Measurements from ENCODE around the gene SLC35F3.
"Not testable (repeated sequence)": the region's sequence is repeated elsewhere in the genome, so short reads cannot be mapped to it uniquely, and the experiment has no call there.

Gene SLC35F3

DNA sequence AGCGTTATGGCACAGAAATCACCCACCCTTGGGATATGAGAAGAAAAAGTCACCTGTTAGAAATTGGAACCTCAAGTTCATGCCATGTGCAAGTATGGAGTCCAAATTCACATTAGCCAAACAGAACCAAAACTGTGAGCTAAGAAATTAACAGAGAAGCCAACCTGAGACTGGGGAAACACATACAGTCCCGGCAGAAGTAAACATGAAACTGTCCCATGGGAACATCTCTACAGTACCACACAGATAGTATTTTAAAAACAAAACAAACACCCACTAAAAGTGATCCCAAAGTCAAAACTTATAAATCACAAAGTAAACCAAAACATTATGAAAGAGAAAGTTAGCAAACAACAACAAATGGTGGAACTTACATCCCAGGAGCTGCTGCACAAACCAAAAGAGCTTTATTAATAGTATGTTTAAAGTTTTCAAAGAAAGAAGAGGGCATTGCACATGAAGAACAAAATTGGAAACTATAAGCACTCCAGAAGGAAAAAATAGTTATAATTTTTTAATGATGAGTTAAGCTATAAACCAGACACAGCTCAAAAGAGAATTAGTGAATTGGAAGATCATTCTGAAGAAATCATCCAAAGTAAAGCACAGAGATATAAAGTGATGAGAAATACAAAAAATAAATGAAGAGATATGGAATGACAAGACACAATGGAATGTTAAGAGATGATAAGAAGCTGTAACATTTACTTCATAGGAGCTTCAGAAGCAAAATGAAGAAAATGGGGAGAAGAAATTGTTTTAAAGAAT lies 385.2 kb downstream of the SLC35F3 start:
- DNase-seq (ENCODE audit: low read depth, low spot score) = no peak

DNA sequence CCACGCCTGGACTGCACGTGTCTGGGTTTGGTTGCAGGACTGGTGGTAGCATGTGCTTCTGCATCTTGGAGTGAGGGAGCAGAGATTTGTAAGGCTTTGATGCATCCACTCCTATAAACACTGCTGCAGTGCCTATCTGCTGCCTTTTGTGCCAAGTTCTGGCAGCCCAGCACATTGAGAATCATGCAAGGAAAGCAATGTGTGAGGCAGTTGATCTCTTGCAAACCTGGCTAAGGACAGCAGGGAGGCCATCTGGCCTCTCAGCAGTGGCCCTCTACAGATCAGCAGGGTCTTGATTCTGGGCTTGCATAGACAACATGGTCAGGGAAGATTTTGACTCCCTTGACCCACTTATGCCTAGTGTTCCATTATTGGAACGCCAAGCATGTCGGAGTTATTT lies 387.5 kb downstream of the SLC35F3 start:
- DNase-seq (ENCODE audit: low read depth, low spot score) = no peak

DNA sequence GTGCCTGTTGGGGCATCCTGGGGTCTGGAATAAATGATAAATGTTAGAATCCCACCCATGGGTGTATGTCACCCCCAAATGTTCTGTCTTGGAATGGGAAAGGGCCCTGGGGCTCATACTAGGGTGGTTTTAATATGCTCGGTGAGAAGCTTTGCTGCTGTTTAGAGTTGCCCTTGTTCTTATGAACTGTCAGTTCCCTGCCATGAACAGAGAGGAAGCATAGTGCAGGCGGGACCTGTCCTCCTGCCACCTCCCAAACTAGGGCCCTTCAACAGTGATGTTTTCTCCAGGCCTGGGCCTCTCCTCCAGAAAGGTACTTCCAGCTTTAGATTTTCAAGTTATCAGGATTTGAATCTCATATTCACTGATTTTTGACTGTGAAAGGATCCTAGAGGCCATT lies 388.1 kb downstream of the SLC35F3 start:
- DNase-seq (ENCODE audit: low read depth, low spot score) = no peak

GRCh38 chr1:234294109-234294817 lies 389.8 kb downstream of the SLC35F3 start:
- no peak for DNase-seq (ENCODE audit: low read depth, low spot score)

DNA sequence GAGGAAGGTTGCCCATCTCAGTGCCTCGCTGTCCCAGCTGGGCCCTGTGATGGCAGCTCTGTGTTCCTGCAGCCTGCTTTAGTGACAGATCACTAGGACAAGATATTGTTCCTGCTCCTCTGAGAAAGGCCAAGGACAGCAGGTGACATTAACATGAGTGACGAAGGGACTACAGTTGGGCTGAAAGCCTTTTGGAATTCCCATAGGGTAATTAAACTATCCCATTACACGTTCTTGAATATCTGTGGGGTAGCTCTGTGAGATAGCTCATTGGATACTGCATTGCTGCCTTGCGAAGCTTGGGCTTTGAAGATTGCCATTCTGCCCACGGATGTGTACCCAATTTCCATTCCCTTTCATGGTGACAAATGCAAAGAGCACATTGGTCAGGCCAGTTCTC lies 390.6 kb downstream of the SLC35F3 start:
- no peak for DNase-seq (ENCODE audit: low read depth, low spot score)

GRCh38 chr1:234295626-234296025 lies 391.1 kb downstream of the SLC35F3 start:
- DNase-seq (ENCODE audit: low read depth, low spot score) = no peak

DNA sequence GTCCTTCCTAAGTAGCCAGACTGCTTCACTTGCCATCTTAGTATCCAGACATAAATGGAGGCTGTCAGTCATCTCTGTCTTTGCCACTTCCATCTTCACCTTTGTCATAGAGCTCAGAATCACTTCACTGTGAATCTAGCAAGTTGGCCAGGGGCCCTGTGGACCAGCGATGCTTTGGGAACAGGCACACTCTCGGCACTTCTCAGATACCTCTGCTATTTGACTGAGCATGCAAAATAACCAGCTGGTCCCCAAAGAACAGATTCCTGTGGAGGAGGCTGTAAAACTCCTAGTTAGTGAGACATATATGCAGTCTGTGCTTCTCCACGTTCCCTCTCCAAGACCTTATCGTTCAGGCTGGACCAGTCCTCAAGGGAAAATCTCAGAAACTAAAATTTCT lies 392.0 kb downstream of the SLC35F3 start:
- DNase-seq (ENCODE audit: low read depth, low spot score) = no peak

- DNase-seq (ENCODE audit: low read depth, low spot score) = no peak
Measured at GRCh38 chr1:234297668-234298067, 393.2 kb downstream of the SLC35F3 start.

- DNase-seq (ENCODE audit: low read depth, low spot score) = no peak
Measured at GRCh38 chr1:234300096-234300495, 395.6 kb downstream of the SLC35F3 start.

DNA sequence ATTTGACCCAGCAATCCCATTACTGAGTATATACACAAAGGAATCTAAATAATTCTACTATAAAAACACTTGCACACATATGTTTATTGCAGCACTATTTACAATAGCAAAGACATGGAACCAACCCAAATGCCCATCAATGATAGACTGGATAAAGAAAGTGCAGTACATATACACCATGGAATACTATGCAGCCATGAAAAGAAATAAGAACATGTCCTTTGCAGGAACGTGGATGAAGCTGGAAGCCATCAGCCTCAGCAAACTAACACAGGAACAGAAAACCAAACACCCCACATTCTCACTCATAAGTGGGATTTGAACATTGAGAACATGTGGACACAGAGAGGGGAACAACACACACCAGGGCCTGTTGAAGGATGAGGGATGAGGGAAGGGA lies 397.2 kb downstream of the SLC35F3 start:
- not testable (repeated sequence) for DNase-seq (ENCODE audit: low read depth, low spot score)

DNA sequence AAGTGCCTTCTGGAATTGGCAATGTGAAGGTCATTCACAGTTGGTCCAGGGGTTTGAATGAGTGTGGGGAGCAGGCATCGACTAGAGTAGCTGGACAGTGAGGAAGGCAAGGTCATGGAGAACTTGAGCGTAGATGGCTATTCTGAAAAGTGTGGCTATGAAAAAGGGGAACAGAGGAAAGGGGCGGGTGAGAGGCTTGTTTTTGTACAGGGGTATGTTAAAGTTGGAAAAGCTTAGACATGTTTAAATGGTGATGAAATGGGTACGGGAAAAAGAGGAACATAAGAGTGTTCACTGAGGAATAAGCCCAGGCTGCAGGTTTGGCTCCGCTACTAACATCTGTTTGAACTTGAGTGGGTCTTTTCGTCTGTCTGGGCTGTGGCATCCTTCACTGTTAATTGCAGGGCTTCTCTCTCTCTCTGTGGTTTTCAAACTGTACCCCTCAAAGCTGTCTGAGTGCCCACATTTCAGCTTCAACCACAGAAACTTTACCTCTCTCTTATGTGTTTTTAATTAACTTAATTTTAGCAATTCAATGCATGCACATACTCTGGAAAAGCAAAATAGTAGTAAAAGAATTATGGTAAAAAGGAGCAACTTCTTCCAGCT lies 398.0 kb downstream of the SLC35F3 start:
- DNase-seq (ENCODE audit: low read depth, low spot score) = no peak

DNA sequence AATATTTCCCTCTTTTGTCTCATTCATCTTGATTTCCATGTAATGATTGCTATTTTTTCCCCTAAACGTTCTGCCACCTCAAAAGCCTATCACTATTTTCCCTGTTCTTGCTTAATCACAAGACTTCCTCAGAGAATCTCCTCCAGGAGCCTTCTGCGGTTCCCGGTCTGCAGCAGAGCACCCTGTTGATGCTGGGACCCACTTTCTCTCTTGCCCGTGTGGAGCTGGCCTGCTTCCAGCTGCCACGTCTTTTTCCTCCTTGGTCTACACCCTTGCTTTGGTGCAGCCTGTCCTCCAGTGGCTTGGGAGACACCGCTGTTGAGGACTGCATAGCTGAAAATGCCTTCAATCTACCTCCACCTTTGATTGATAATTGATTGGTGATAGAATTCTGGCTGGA lies 398.8 kb downstream of the SLC35F3 start:
- no peak for DNase-seq (ENCODE audit: low read depth, low spot score)

DNA sequence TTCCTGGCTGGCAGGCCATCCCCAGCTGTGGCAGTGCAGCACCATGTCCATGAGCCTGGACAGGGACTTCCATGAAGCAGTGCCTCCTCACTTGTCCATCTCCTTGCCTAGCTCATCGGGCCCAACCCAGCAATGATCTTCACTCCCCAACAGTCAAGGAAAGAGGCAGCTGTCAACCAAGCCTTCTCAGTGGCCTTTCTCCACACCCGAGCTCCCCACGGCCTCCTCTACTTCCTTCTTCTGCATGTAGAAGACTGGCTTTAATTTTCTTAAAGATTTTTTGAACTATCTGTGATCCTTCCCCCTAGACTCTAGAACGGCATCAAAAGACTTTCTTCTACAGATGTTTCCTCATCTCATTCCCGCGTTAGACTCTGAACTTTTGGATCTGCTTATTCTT lies 403.2 kb downstream of the SLC35F3 start:
- no peak for DNase-seq (ENCODE audit: low read depth, low spot score)

DNA sequence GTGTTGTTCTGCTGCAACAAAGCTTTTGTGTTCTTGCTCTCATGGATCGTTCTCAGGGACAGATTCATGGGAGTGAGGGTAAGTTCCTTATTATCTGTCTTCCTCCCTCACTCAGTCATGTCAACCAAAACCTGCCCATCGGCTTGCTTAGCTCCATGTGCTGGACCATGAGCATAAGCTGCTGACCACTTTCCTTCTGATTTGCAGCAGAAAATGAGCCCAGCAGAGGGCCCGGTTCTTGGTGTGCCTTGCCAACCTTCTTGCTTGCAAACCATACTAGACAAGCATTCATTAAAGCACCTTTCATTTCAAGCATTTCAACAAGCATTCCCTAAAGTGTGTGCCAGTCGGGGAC lies 404.7 kb downstream of the SLC35F3 start:
- no peak for DNase-seq (ENCODE audit: low read depth, low spot score)

GRCh38 chr1:234309598-234310459 lies 405.4 kb downstream of the SLC35F3 start:
- no peak for DNase-seq (ENCODE audit: low read depth, low spot score)

- DNase-seq (ENCODE audit: low read depth, low spot score) = no peak
Measured at GRCh38 chr1:234310460-234310817, 406.0 kb downstream of the SLC35F3 start.

- no peak for DNase-seq (ENCODE audit: low read depth, low spot score)
Measured at GRCh38 chr1:234311414-234311813, 406.9 kb downstream of the SLC35F3 start.

DNA sequence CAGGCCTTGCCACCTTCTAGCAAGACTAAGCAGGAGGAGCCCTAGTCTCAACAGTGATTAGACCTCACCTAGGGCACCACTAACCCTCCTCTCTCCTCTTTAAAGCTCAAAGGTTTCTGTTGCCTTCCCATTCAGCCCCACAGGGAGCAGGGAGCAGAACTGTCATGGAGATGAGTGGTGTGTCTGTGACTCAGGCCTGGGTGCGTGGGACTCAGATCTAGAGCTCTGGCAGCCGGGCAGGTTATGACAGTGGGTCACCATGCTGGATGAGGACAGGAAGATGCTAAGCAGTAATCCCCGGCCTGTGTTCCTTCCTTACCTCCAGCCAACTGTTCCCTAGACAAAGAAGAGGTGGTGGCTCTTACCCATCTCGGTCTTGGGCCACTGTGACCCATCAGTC lies 408.7 kb downstream of the SLC35F3 start:
- no peak for DNase-seq (ENCODE audit: low read depth, low spot score)

DNA sequence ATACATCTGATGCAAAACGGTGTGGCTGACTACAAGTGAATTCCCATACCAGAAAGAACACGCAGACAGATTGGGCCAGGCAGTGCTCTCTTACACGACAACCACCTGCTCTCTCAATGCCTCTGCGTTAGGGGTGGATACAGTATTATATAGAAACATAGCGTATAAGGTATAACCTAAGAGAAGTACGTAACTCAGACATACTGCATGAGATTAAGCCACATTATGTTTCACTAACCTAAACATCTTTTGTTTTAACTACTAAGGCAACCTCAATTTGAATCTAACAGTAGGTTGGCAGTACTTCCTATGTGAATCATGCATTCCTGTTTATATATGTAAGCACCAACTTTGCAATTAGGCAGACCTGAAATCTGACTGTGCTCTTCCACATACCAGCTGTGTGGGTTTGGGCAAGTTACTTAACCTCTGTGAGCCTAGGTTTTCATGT lies 410.6 kb downstream of the SLC35F3 start:
- no peak for DNase-seq (ENCODE audit: low read depth, low spot score)

- no peak for DNase-seq (ENCODE audit: low read depth, low spot score)
Measured at GRCh38 chr1:234315588-234315987, 411.1 kb downstream of the SLC35F3 start.

- DNase-seq (ENCODE audit: low read depth, low spot score) = no peak
Measured at GRCh38 chr1:234316486-234316885, 412.0 kb downstream of the SLC35F3 start.

DNA sequence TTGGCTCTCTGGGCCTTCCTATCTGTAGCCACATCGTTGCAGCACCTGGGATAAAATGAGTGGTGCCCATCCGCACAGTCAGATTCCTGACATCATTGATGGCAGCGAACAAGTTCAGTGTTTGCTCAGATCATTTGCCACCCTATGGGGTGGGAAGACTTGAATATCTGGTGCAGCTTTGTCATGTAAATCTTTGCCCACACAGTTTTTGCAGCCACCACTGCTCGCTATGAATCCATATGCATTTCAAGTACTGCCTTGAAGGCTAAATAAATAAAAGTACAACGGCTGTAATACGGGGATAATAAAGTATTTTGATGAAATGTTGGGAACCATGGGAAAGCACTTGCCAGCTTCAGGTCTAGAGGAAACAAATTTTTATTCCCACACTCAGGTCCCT lies 412.5 kb downstream of the SLC35F3 start:
- DNase-seq (ENCODE audit: low read depth, low spot score) = no peak

Data from brain pericyte (primary cell).